IgD-negative memory B cell (primary cell): ENCODE measurements around the gene AVP. TPM values are rescaled to one million over a fixed set of nuclear protein-coding genes. Genes with fewer than 3 reads are reported as not detected.
"Not testable (repeated sequence)": the region's sequence is repeated elsewhere in the genome, so short reads cannot be mapped to it uniquely, and the experiment has no call there.

ENCODE experiments used
- H3K27ac Mint-ChIP-seq, 3 donors: one replicate each; pipeline ENCODE4 v1.8.0; 2020 to 2022; ENCODE audit warnings: mild to moderate bottlenecking in 3 of 3, mixed read lengths in 3 of 3, moderate library complexity in 1 of 3
- H3K27me3 Mint-ChIP-seq: one replicate; pipeline ENCODE4 v1.8.0; 2021; ENCODE audit warnings: mixed read lengths
- H3K36me3 Mint-ChIP-seq: one replicate; pipeline ENCODE4 v1.8.0; 2020; ENCODE audit warnings: mild to moderate bottlenecking, mixed read lengths
- H3K4me1 Mint-ChIP-seq, 3 donors: one replicate each; pipeline ENCODE4 v1.8.0; 2020 to 2022; ENCODE audit warnings: mixed read lengths in 3 of 3, mild to moderate bottlenecking in 1 of 3
- H3K4me3 Mint-ChIP-seq, 4 donors: one replicate each; pipeline ENCODE4 v1.8.0; 2020 to 2022; ENCODE audit warnings: mild to moderate bottlenecking in 4 of 4, mixed read lengths in 4 of 4, moderate library complexity in 3 of 4
- H3K9me3 Mint-ChIP-seq, 3 donors: one replicate each; pipeline ENCODE4 v1.8.0; 2020 to 2021; ENCODE audit warnings: mixed read lengths in 3 of 3, mild to moderate bottlenecking in 1 of 3
- polyA plus RNA-seq: library from polyadenylated mRNA; unstranded; fragments of 300-500 nt; fragmentation: Illumina TruSeq; gene quantifications from one replicate; pipeline ENCODE4 v1.2.3, GENCODE V29; 2021

AVP gene
- polyA plus RNA-seq, 1 donor from 2014 or later = not detected

- Mint-ChIP-seq H3K9me3 (no peaks in the 10 kb centered on the region), H3K4me3 (peak overlapping the region in 2 of 4 donors; percentile 50 to 86), H3K4me1 (peaks cover 0 to 5% (median 2%) of the 10 kb centered on the region in 3 donors), H3K36me3 (no peaks in the 10 kb centered on the region), H3K27ac (peak overlapping the region in 1 of 3 donors; percentile 68), H3K27me3 (peaks cover 57% of the 10 kb centered on the region)
These were observed 2.1 kb downstream of the AVP start for GRCh38 chr20:3082306-3082951.

- no peaks in the 10 kb centered on the region for H3K9me3 Mint-ChIP-seq
- peaks cover 0 to 5% (median 4%) of the 10 kb centered on the region in 3 donors for H3K4me1 Mint-ChIP-seq
- H3K27me3 Mint-ChIP-seq = peaks cover 59% of the 10 kb centered on the region
- H3K27ac Mint-ChIP-seq = peak overlapping the region in 1 of 3 donors; percentile 94
- H3K4me3 Mint-ChIP-seq = peak overlapping the region in 1 of 4 donors; percentile 36
- H3K36me3 Mint-ChIP-seq = no peaks in the 10 kb centered on the region
These were observed 2.9 kb downstream of the AVP start for GRCh38 chr20:3081641-3082040.

GRCh38 chr20:3080939-3081388 lies 3.6 kb downstream of the AVP start:
- Mint-ChIP-seq H3K36me3 (no peaks in the 10 kb centered on the region), H3K4me3 (no peak overlapping the region), H3K4me1 (peaks cover 0 to 5% (median 4%) of the 10 kb centered on the region in 3 donors), H3K27me3 (peaks cover 61% of the 10 kb centered on the region), H3K9me3 (no peaks in the 10 kb centered on the region), H3K27ac (no peak overlapping the region)

- H3K27me3 Mint-ChIP-seq = peaks cover 50% of the 10 kb centered on the region
- peaks cover 5 to 11% (median 6%) of the 10 kb centered on the region in 3 donors for H3K4me1 Mint-ChIP-seq
- H3K36me3 Mint-ChIP-seq = no peaks in the 10 kb centered on the region
- peak overlapping the region in 1 of 4 donors; percentile 1 for H3K4me3 Mint-ChIP-seq
- no peak overlapping the region for H3K27ac Mint-ChIP-seq
- peaks cover 0 to 1% (median 0%) of the 10 kb centered on the region in 3 donors for H3K9me3 Mint-ChIP-seq
These were observed 6.8 kb downstream of the AVP start for GRCh38 chr20:3077618-3078134.

GRCh38 chr20:3075315-3075714 lies 9.2 kb downstream of the AVP start:
- not testable (repeated sequence) for H3K36me3 Mint-ChIP-seq, H3K9me3 Mint-ChIP-seq
- Mint-ChIP-seq H3K4me3 (peak overlapping the region in 1 of 4 donors; percentile 67), H3K27ac (peak overlapping the region in 1 of 3 donors; percentile 49), H3K27me3 (peaks cover 36% of the 10 kb centered on the region), H3K4me1 (peaks cover 10 to 16% (median 13%) of the 10 kb centered on the region in 3 donors)

GRCh38 chr20:3074812-3075211 lies 9.7 kb downstream of the AVP start:
- H3K27ac Mint-ChIP-seq = peak overlapping the region in 1 of 3 donors; percentile 49

GRCh38 chr20:3073251-3073643 lies 11.3 kb downstream of the AVP start:
- Mint-ChIP-seq H3K4me1 (peaks cover 15 to 21% (median 19%) of the 10 kb centered on the region in 3 donors), H3K27ac (peak overlapping the region in 1 of 3 donors; percentile 31), H3K27me3 (peaks cover 23% of the 10 kb centered on the region), H3K4me3 (peak overlapping the region in 1 of 4 donors; percentile 39)
- not testable (repeated sequence) for H3K9me3 Mint-ChIP-seq, H3K36me3 Mint-ChIP-seq

More at GRCh38 chr20:3074812-3075211, 9.7 kb downstream of the AVP start:
- no peaks in the 10 kb centered on the region for H3K36me3 Mint-ChIP-seq
- H3K27me3 Mint-ChIP-seq = peaks cover 32% of the 10 kb centered on the region
- peaks cover 0 to 1% (median 0%) of the 10 kb centered on the region in 3 donors for H3K9me3 Mint-ChIP-seq
- peaks cover 10 to 16% (median 13%) of the 10 kb centered on the region in 3 donors for H3K4me1 Mint-ChIP-seq
- peak overlapping the region in 1 of 4 donors; percentile 67 for H3K4me3 Mint-ChIP-seq

- Mint-ChIP-seq H3K36me3 (peaks cover 2% of the 10 kb centered on the region), H3K27me3 (peaks cover 18% of the 10 kb centered on the region), H3K4me1 (peaks cover 16 to 22% (median 21%) of the 10 kb centered on the region in 3 donors), H3K4me3 (peak overlapping the region; percentile 76 to 91 (median 86)), H3K27ac (peak overlapping the region in 1 of 3 donors; percentile 71), H3K9me3 (peaks cover 0 to 1% (median 0%) of the 10 kb centered on the region in 3 donors)
These were observed 11.8 kb downstream of the AVP start for GRCh38 chr20:3072530-3073250.

GRCh38 chr20:3071610-3072529 lies 12.7 kb downstream of the AVP start, which contains the start of gene OXT:
Gene OXT, plus strand, starts transcription at chr20:3071620. Its CDS starts 36 bp downstream, at chr20:3071656.
- Mint-ChIP-seq H3K4me3 (peak within 1 kb of the TSS; percentile 76 to 91 (median 86)), H3K9me3 (peaks cover 0 to 1% (median 0%) of the 10 kb centered on the region in 3 donors), H3K36me3 (peaks cover 2% of the 10 kb centered on the region), H3K27me3 (peaks cover 15% of the 10 kb centered on the region), H3K27ac (peak within 1 kb of the TSS; percentile 30 to 82 (median 71)), H3K4me1 (peaks cover 16 to 24% (median 21%) of the 10 kb centered on the region in 3 donors)

- Mint-ChIP-seq H3K9me3 (peaks cover 0 to 1% (median 0%) of the 10 kb centered on the region in 3 donors), H3K27ac (peak overlapping the region in 2 of 3 donors; percentile 30 to 82)
These were observed 13.3 kb downstream of the AVP start for GRCh38 chr20:3071266-3071609.

GRCh38 chr20:3070725-3071124 lies 13.8 kb downstream of the AVP start:
- H3K4me3 Mint-ChIP-seq = peak overlapping the region; percentile 54 to 91 (median 75)
- peaks cover 16 to 26% (median 21%) of the 10 kb centered on the region in 3 donors for H3K4me1 Mint-ChIP-seq
- peaks cover 5% of the 10 kb centered on the region for H3K36me3 Mint-ChIP-seq
- peaks cover 10% of the 10 kb centered on the region for H3K27me3 Mint-ChIP-seq
- H3K9me3 Mint-ChIP-seq = peaks cover 0 to 1% (median 0%) of the 10 kb centered on the region in 3 donors
- peak overlapping the region in 1 of 3 donors; percentile 30 for H3K27ac Mint-ChIP-seq

More at GRCh38 chr20:3071266-3071609, 13.3 kb downstream of the AVP start:
- peaks cover 5% of the 10 kb centered on the region for H3K36me3 Mint-ChIP-seq
- peaks cover 12% of the 10 kb centered on the region for H3K27me3 Mint-ChIP-seq
- peaks cover 16 to 24% (median 21%) of the 10 kb centered on the region in 3 donors for H3K4me1 Mint-ChIP-seq
- H3K4me3 Mint-ChIP-seq = peak overlapping the region; percentile 54 to 91 (median 75)

GRCh38 chr20:3068986-3069900 lies 15.3 kb downstream of the AVP start:
- Mint-ChIP-seq H3K27ac (peak overlapping the region in 1 of 3 donors; percentile 9), H3K27me3 (peaks cover 4% of the 10 kb centered on the region), H3K9me3 (peaks cover 0 to 1% (median 0%) of the 10 kb centered on the region in 3 donors), H3K4me1 (peaks cover 13 to 32% (median 22%) of the 10 kb centered on the region in 3 donors), H3K4me3 (peak overlapping the region in 3 of 4 donors; percentile 45 to 72 (median 54)), H3K36me3 (peaks cover 5% of the 10 kb centered on the region)

GRCh38 chr20:3068075-3068474 lies 16.4 kb downstream of the AVP start:
- peaks cover 4% of the 10 kb centered on the region for H3K27me3 Mint-ChIP-seq
- peak overlapping the region in 2 of 4 donors; percentile 33 to 87 for H3K4me3 Mint-ChIP-seq
- H3K9me3 Mint-ChIP-seq = peaks cover 0 to 1% (median 0%) of the 10 kb centered on the region in 3 donors
- peak overlapping the region; percentile 23 to 43 (median 25) for H3K27ac Mint-ChIP-seq
- peaks cover 11 to 32% (median 22%) of the 10 kb centered on the region in 3 donors for H3K4me1 Mint-ChIP-seq
- peaks cover 5% of the 10 kb centered on the region for H3K36me3 Mint-ChIP-seq
